Tibial artery (tissue), 4 donors: ENCODE results near the gene NUMBL.

ENCODE experiments used
- DNase-seq, 2 donors: peaks; one replicate each; pipeline ENCODE4 v3.0.0-alpha.2; 2019
- H3K27ac ChIP-seq, 2 donors: fragments of 200-600 bp; sonication (generic) in 1 of 2; 1 replicate in 1 of 2; 2 replicates in 1 of 2; pipeline ENCODE4 v1.5.1; 2018 to 2019; ENCODE audit warnings: mild to moderate bottlenecking in 1 of 2
- H3K27me3 ChIP-seq, 2 donors: fragments of 200-600 bp; sonication (generic) in 1 of 2; one replicate each; pipeline versions ENCODE4 v1.5.1 to v1.6.0; 2016 to 2019
- H3K36me3 ChIP-seq, 3 donors: fragments of 200-600 bp; sonication (generic) in 2 of 3; one replicate each; pipeline ENCODE4 v1.5.1; 2016 to 2019; ENCODE audit warnings: mild to moderate bottlenecking in 2 of 3
- H3K4me1 ChIP-seq, 4 donors: fragments of 200-600 bp; sonication (generic) in 2 of 4; 1 replicate in 3 of 4; 2 replicates in 1 of 4; pipeline ENCODE4 v1.5.1; 2016 to 2019
- H3K4me3 ChIP-seq, 2 donors: fragments of 200-600 bp; sonication (generic) in 1 of 2; 1 replicate in 1 of 2; 2 replicates in 1 of 2; pipeline ENCODE4 v1.5.1; 2018 to 2019; ENCODE audit warnings: mild to moderate bottlenecking in 2 of 2
- H3K9me3 ChIP-seq, 3 donors: fragments of 200-600 bp; sonication (generic) in 1 of 3; one replicate each; pipeline ENCODE4 v1.5.1; 2016 to 2019
- CTCF ChIP-seq, 2 experiments: fragments of 200-600 bp in 1 of 2; fragments of 450-650 bp in 1 of 2; IDR thresholded peaks; one replicate each; pipeline ENCODE4 v1.5.1; 2017 to 2019; ENCODE audit warnings: antibody characterized with exemption in 2 of 2, mild to moderate bottlenecking in 1 of 2, moderate library complexity in 1 of 2
- intact Hi-C: fragments of 100-400 bp; cut with DNase I; formaldehyde crosslinking; loops from one replicate; pipeline ENCODE4 v1.15.0; 2023; ENCODE audit warnings: low total_unique reads

Gene NUMBL

DNA sequence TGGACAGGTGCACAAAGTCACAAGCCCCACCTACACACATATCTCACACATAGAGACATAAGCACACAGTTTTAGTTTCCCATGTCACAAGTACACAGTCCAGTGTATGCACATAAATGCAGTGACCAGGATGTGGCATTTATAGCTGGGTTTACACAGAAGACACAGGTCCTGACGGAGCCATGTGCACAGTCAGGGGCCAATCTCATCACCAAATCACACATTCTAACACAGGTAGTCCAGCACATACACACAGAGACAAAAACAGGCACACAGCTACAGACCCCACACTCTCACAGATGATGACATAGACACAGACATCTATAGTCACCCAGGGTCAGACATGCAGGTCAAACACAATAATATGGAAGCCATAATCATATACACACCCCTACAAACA lies 2.1 kb downstream of the NUMBL start:
- Histone ChIP-seq H3K9me3 (no peaks in the 10 kb centered on the region), H3K36me3 (peaks cover 21 to 53% (median 32%) of the 10 kb centered on the region in 3 donors), H3K4me3 (peak overlapping the region; percentile 74 to 86), H3K27me3 (no peaks in the 10 kb centered on the region), H3K27ac (peak overlapping the region; percentile 66 to 95), H3K4me1 (peaks cover 4 to 44% (median 29%) of the 10 kb centered on the region in 4 donors)
- intact Hi-C loops = no loop called here
- TF ChIP-seq CTCF (IDR thresholded peaks at IDR 0.05) = no peak
- no peak for DNase-seq

DNA sequence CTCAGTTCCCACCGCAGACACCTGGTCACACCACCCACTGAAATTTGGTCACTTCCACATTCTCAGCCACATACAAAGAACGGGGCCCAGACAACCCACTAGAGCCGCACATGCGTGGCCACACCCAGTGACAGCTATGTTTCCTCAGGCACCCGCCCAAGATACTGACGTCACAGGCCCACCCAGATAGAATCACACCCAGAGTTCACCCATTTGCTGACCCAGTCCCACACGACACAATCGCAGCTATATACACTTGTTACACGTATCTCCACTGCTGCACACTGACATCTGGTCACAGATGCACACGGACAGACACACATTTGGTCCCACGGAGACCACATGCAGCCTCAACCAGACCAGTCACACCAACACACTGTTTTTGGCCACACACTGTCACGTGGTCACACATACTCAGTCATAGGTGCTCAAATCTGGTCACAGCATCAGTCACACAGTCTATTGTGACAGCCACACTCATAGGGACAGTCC lies 2.9 kb downstream of the NUMBL start:
- H3K9me3 ChIP-seq = no peaks in the 10 kb centered on the region
- intact Hi-C loops = no loop called here
- H3K27ac ChIP-seq = peak overlapping the region; percentile 66 to 95
- peaks cover 4 to 44% (median 29%) of the 10 kb centered on the region in 4 donors for H3K4me1 ChIP-seq
- peaks cover 28 to 53% (median 38%) of the 10 kb centered on the region in 3 donors for H3K36me3 ChIP-seq
- H3K27me3 ChIP-seq = no peaks in the 10 kb centered on the region
- H3K4me3 ChIP-seq = peak overlapping the region; percentile 74 to 86
- DNase-seq = peak; percentile 91 to 92
- no peak for TF ChIP-seq CTCF (IDR thresholded peaks at IDR 0.05)

- intact Hi-C loops = no loop called here
- no peak for DNase-seq
- Histone ChIP-seq H3K9me3 (no peaks in the 10 kb centered on the region), H3K4me3 (peak overlapping the region in 1 of 2 donors; percentile 74), H3K4me1 (peaks cover 4 to 44% (median 29%) of the 10 kb centered on the region in 4 donors), H3K27me3 (no peaks in the 10 kb centered on the region), H3K27ac (peak overlapping the region; percentile 66 to 95), H3K36me3 (peaks cover 34 to 53% (median 44%) of the 10 kb centered on the region in 3 donors)
- TF ChIP-seq CTCF (IDR thresholded peaks at IDR 0.05) = no peak
Observed at GRCh38 chr19:40686882-40687524, 3.4 kb downstream of the NUMBL start.

DNA sequence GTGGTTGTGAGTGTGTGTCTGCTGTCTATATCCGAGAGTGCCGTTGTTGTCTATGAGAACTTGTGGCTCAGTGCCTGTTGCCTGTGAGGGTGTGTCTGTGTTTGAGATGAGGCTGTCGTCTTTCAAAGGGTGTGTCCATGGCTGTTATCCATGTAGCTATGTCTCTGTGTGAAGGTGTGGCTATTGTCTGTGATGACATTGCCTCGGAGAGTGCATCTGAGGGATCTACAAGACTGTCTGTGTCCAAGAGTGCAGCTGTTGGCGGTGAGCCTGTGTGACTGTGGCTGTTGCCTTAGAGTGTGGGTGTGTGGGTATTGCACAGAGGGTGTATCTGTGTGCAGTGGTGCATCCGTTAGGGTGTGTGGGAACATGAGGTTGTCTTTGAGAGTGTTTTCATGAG lies 4.9 kb downstream of the NUMBL start:
- TF ChIP-seq CTCF (IDR thresholded peaks at IDR 0.05) = no peak
- H3K9me3 ChIP-seq = no peaks in the 10 kb centered on the region
- no peak overlapping the region for H3K27ac ChIP-seq
- H3K36me3 ChIP-seq = peaks cover 48 to 67% (median 58%) of the 10 kb centered on the region in 3 donors
- H3K4me3 ChIP-seq = no peak overlapping the region
- intact Hi-C loops = no loop called here
- no peaks in the 10 kb centered on the region for H3K27me3 ChIP-seq
- peaks cover 0 to 32% (median 21%) of the 10 kb centered on the region in 4 donors for H3K4me1 ChIP-seq
- no peak for DNase-seq

DNA sequence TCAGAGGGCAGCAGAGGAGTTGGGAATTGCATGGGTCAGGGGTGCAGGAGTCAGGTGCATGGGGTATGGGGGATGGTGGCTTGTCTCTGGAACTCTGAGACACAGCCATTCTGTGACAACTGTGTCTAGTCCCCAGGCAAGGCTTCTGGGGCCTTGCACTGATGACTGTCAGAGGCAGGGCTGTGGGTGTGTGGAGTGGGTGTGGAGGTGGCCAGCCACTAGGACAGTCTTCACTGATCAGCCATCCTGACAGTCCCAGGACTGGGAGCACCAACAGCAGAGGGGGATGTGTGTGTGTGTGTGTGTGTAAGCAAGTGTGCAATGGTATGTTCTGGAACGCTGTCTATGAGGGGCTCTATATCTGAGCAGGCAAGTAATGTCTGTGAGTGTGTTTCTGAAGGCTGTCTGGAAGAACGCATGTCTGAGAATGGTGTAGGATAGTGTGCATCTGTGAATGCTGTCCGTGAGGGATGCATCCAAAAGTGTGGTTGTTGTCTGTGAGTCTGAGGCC lies 5.4 kb downstream of the NUMBL start:
- no peak for DNase-seq
- TF ChIP-seq CTCF (IDR thresholded peaks at IDR 0.05) = no peak
- H3K27ac ChIP-seq = no peak overlapping the region
- H3K36me3 ChIP-seq = peaks cover 53 to 72% (median 63%) of the 10 kb centered on the region in 3 donors
- H3K4me1 ChIP-seq = peaks cover 0 to 29% (median 21%) of the 10 kb centered on the region in 4 donors
- no peaks in the 10 kb centered on the region for H3K27me3 ChIP-seq
- intact Hi-C loops = no loop called here
- H3K9me3 ChIP-seq = no peaks in the 10 kb centered on the region
- no peak overlapping the region for H3K4me3 ChIP-seq
